ENCODE measurements around the gene CD180. TPM values are rescaled to one million over a fixed set of nuclear protein-coding genes. Genes with fewer than 3 reads are reported as not detected.

Gene CD180
- total RNA-seq, 4 donors from 2014 or later, result 0.18 to 5.0 (median 1.0) TPM

- peaks cover 0 to 29% (median 0%) of the 10 kb centered on the region in 3 donors for H3K36me3 ChIP-seq
- no peaks in the 10 kb centered on the region for H3K27me3 ChIP-seq
- DNase-seq, result no peak
- no peaks in the 10 kb centered on the region for H3K9me3 ChIP-seq
- peaks cover 0 to 10% (median 6%) of the 10 kb centered on the region in 4 donors for H3K4me1 ChIP-seq
- no peak overlapping the region for H3K4me3 ChIP-seq
- H3K27ac ChIP-seq, result no peak overlapping the region
- TF ChIP-seq CTCF (IDR thresholded peaks at IDR 0.05) (no peak), POLR2A (IDR thresholded peaks at IDR 0.05) (no peak)
Observed at GRCh38 chr5:67160985-67161384, 35.6 kb downstream of the CD180 start.

- no peaks in the 10 kb centered on the region for H3K9me3 ChIP-seq
- peaks cover 0 to 34% (median 0%) of the 10 kb centered on the region in 3 donors for H3K36me3 ChIP-seq
- peaks cover 0 to 3% (median under 1%) of the 10 kb centered on the region in 4 donors for H3K4me1 ChIP-seq
- DNase-seq, result no peak
- H3K27ac ChIP-seq, result no peak overlapping the region
- no peaks in the 10 kb centered on the region for H3K27me3 ChIP-seq
- no peak for TF ChIP-seq POLR2A (IDR thresholded peaks at IDR 0.05)
- TF ChIP-seq CTCF (IDR thresholded peaks at IDR 0.05), result no peak
- no peak overlapping the region for H3K4me3 ChIP-seq
Observed at GRCh38 chr5:67160272-67160671, 36.3 kb downstream of the CD180 start.

GRCh38 chr5:67156976-67157583 lies 39.5 kb downstream of the CD180 start:
- TF ChIP-seq CTCF (IDR thresholded peaks at IDR 0.05) (peak; percentile 75 to 87 (median 81)), POLR2A (IDR thresholded peaks at IDR 0.05) (no peak)
- no peak overlapping the region for H3K27ac ChIP-seq
- H3K36me3 ChIP-seq, result peaks cover 0 to 26% (median 0%) of the 10 kb centered on the region in 3 donors
- no peaks in the 10 kb centered on the region for H3K27me3 ChIP-seq
- no peaks in the 10 kb centered on the region for H3K9me3 ChIP-seq
- no peaks in the 10 kb centered on the region for H3K4me1 ChIP-seq
- DNase-seq, result peak; percentile 52 to 79 (median 53)
- no peak overlapping the region for H3K4me3 ChIP-seq

- Histone ChIP-seq H3K4me1 (no peaks in the 10 kb centered on the region), H3K9me3 (no peaks in the 10 kb centered on the region), H3K4me3 (no peak overlapping the region), H3K27ac (no peak overlapping the region), H3K36me3 (peaks cover 0 to 27% (median 0%) of the 10 kb centered on the region in 3 donors), H3K27me3 (no peaks in the 10 kb centered on the region)
- DNase-seq, result no peak
- TF ChIP-seq CTCF (IDR thresholded peaks at IDR 0.05), result no peak
- no peak for TF ChIP-seq POLR2A (IDR thresholded peaks at IDR 0.05)
Observed at GRCh38 chr5:67154556-67155206, 41.9 kb downstream of the CD180 start.

- Histone ChIP-seq H3K4me1 (no peaks in the 10 kb centered on the region), H3K4me3 (no peak overlapping the region), H3K27ac (no peak overlapping the region), H3K9me3 (no peaks in the 10 kb centered on the region), H3K36me3 (peaks cover 0 to 27% (median 0%) of the 10 kb centered on the region in 3 donors), H3K27me3 (no peaks in the 10 kb centered on the region)
- DNase-seq, result no peak
- TF ChIP-seq POLR2A (IDR thresholded peaks at IDR 0.05), result no peak
- TF ChIP-seq CTCF (IDR thresholded peaks at IDR 0.05), result no peak
Observed at GRCh38 chr5:67153292-67153691, 43.3 kb downstream of the CD180 start.
